Neural cell (in vitro differentiated cells): Measurements from ENCODE around the gene PRR18.

Experiments
- EP300 ChIP-seq: fragments of 450-650 bp; conservative IDR thresholded peaks from 2 replicates; pipeline ENCODE4 v1.6.1; 2014; ENCODE audit warnings: antibody characterized with exemption, mild to moderate bottlenecking, moderate library complexity; ENCODE audit not compliant: poor library complexity, severe bottlenecking
- POLR2AphosphoS5 ChIP-seq: IDR thresholded peaks from 2 replicates; pipeline ENCODE4 v1.6.1; 2012
- SMC3 ChIP-seq: fragments of 450-650 bp; conservative IDR thresholded peaks from 2 replicates; pipeline ENCODE4 v1.6.1; 2014; ENCODE audit warnings: antibody characterized with exemption, mild to moderate bottlenecking, moderate library complexity; ENCODE audit not compliant: poor library complexity
- TAF1 ChIP-seq: IDR thresholded peaks from 2 replicates; pipeline ENCODE4 v1.6.1; 2012; ENCODE audit warnings: low read depth
- TF ChIP-seq, protein P1 (sequence below): fragments of 450-650 bp; IDR thresholded peaks from 2 replicates; pipeline ENCODE4 v1.5.1; 2014; ENCODE audit warnings: antibody characterized with exemption, mild to moderate bottlenecking, moderate library complexity; ENCODE audit not compliant: poor library complexity, severe bottlenecking

DNA sequence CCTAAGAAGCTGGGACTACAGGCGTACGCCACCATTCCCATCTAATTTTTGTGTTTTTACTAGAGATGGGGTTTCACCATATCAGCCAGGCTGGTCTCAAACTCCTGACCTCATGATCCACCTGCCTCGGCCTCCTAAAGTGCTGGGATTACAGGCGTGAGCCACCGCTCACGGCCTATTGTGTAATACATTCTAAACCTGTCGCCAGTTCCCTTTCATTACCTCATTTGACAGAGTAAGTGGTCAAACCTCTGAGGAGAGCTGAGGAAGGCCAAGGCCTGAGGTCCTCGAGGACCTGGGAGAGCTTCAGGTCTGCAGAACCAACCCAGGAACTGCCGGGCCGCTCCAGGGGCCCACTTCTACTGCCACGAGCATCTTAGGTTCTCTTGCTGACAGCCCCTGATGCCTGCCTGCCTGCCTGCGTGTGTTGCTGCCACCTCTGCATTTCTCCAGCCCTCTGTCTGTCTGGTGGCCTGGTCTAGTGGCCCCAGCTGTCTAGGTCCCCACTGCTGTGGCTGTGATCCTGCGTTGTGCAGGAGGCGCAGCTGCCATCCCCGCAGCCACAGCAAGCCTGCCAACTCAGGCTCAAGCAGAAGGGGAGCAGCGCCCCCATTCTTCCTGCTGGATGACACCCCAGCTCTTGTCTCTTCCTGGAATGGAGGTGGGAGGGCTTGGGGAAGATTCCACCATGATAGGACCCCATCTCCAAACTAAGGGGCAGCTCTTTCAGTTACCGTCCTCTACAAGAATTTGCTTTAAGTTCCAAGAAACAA lies 45.3 kb downstream of the PRR18 start:
- TF ChIP-seq EP300 = no peak
- TF ChIP-seq, protein P1, sequence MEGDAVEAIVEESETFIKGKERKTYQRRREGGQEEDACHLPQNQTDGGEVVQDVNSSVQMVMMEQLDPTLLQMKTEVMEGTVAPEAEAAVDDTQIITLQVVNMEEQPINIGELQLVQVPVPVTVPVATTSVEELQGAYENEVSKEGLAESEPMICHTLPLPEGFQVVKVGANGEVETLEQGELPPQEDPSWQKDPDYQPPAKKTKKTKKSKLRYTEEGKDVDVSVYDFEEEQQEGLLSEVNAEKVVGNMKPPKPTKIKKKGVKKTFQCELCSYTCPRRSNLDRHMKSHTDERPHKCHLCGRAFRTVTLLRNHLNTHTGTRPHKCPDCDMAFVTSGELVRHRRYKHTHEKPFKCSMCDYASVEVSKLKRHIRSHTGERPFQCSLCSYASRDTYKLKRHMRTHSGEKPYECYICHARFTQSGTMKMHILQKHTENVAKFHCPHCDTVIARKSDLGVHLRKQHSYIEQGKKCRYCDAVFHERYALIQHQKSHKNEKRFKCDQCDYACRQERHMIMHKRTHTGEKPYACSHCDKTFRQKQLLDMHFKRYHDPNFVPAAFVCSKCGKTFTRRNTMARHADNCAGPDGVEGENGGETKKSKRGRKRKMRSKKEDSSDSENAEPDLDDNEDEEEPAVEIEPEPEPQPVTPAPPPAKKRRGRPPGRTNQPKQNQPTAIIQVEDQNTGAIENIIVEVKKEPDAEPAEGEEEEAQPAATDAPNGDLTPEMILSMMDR = no peak
- TF ChIP-seq SMC3 = no peak
- no peak for TF ChIP-seq POLR2AphosphoS5
- TF ChIP-seq TAF1 = no peak
